ENCODE measurements around the gene TEKT3. TPM values are rescaled to one million over a fixed set of nuclear protein-coding genes. Genes with fewer than 3 reads are reported as not detected.

TEKT3 gene
- total and polyA plus RNA-seq, 2 donors (not counting 3 experiments of a cell fraction or from before 2014, with no cell fraction given) = 0.28 TPM; not detected in 1

- H3K4me2 ChIP-seq (ENCODE audit: insufficient read depth, low read length) = no peak overlapping the region
- no peaks in the 10 kb centered on the region for H3K79me2 ChIP-seq (ENCODE audit: control insufficient read depth, insufficient read depth, low read length)
- no peak overlapping the region for H3K27ac ChIP-seq (ENCODE audit: insufficient read depth, low read depth, low read length)
- peaks cover 6 to 7% of the 10 kb centered on the region in 2 experiments for H3K27me3 ChIP-seq (ENCODE audit: control insufficient read depth in 2 of 2, insufficient read depth in 2 of 2, low read length in 2 of 2)
- H2AFZ ChIP-seq (ENCODE audit: low read depth, low read length) = no peak overlapping the region
- DNase-seq (ENCODE audit: low read depth, low spot score) (no peak), FAIRE-seq (no peak)
- ChIA-PET POLR2A (no interaction called here), CTCF (no interaction called here)
- BruUV-seq (replicated peaks) = no TSS peak
- intact Hi-C loops (cut with micrococcal nuclease) (no loop called here), dilution Hi-C loops (cut with MboI; ENCODE audit: extremely low pct_ligation_motif_present, low sequenced_read_pairs) (no loop called here)
- H3K36me3 ChIP-seq (ENCODE audit: control insufficient read depth in 2 of 2, extremely low read depth in 1 of 2, insufficient read depth in 2 of 2, low read length in 2 of 2) = no peaks in the 10 kb centered on the region
- no peak overlapping the region for H3K4me3 ChIP-seq (replicated peaks in 1 of 3; ENCODE audit: insufficient read depth in 1 of 3, low read depth in 1 of 3, low read length in 3 of 3)
- TF ChIP-seq, protein P1, sequence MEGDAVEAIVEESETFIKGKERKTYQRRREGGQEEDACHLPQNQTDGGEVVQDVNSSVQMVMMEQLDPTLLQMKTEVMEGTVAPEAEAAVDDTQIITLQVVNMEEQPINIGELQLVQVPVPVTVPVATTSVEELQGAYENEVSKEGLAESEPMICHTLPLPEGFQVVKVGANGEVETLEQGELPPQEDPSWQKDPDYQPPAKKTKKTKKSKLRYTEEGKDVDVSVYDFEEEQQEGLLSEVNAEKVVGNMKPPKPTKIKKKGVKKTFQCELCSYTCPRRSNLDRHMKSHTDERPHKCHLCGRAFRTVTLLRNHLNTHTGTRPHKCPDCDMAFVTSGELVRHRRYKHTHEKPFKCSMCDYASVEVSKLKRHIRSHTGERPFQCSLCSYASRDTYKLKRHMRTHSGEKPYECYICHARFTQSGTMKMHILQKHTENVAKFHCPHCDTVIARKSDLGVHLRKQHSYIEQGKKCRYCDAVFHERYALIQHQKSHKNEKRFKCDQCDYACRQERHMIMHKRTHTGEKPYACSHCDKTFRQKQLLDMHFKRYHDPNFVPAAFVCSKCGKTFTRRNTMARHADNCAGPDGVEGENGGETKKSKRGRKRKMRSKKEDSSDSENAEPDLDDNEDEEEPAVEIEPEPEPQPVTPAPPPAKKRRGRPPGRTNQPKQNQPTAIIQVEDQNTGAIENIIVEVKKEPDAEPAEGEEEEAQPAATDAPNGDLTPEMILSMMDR (IDR thresholded peaks at IDR 0.05; ENCODE audit: extremely low read depth in 1 of 2, insufficient read depth in 1 of 2, low read depth in 1 of 2, low read length in 2 of 2) = no peak
- TF ChIP-seq JUN (IDR thresholded peaks at IDR 0.05; ENCODE audit: borderline replicate concordance, insufficient read depth, insufficient read length, low read depth) (no peak), FOS (IDR thresholded peaks at IDR 0.05; ENCODE audit: borderline replicate concordance, insufficient read depth, low read length) (no peak), POLR2A (IDR thresholded peaks at IDR 0.05; ENCODE audit: low read depth, low read length) (no peak), EZH2 (IDR thresholded peaks at IDR 0.05; ENCODE audit: borderline replicate concordance, low read depth, low read length, severe bottlenecking) (no peak), MAX (IDR thresholded peaks at IDR 0.05; ENCODE audit: insufficient read depth, insufficient read length) (no peak), GATA2 (IDR thresholded peaks at IDR 0.05; ENCODE audit: insufficient read depth, insufficient read length, low read depth, low read length) (no peak), MYC (IDR thresholded peaks at IDR 0.05; ENCODE audit: low read depth, low read length) (no peak)
- no peak overlapping the region for H3K9ac ChIP-seq (replicated peaks; ENCODE audit: extremely low read depth, insufficient read depth, low read length)
- no peaks in the 10 kb centered on the region for H3K9me1 ChIP-seq (replicated peaks; ENCODE audit: control insufficient read depth, extremely low read depth, insufficient read depth, low read length)
- H4K20me1 ChIP-seq (replicated peaks; ENCODE audit: control insufficient read depth, extremely low read depth, insufficient read depth, low read length) = no peaks in the 10 kb centered on the region
- no peaks in the 10 kb centered on the region for H3K4me1 ChIP-seq (ENCODE audit: control insufficient read depth, extremely low read depth, insufficient read depth, low read length)
- no peaks in the 10 kb centered on the region for H3K9me3 ChIP-seq (replicated peaks; ENCODE audit: control insufficient read depth, insufficient read depth, low read length)
These were observed 7.7 kb upstream of the TEKT3 start for GRCh38 chr17:15349119-15349518.
